ENCODE data around the gene COL4A6. TPM values are rescaled to one million over a fixed set of nuclear protein-coding genes. Genes with fewer than 3 reads are reported as not detected.

COL4A6 gene
- total and polyA plus RNA-seq, 2 donors (not counting 3 experiments of a cell fraction or from before 2014, with no cell fraction given): 0.49 to 0.62 TPM

DNA sequence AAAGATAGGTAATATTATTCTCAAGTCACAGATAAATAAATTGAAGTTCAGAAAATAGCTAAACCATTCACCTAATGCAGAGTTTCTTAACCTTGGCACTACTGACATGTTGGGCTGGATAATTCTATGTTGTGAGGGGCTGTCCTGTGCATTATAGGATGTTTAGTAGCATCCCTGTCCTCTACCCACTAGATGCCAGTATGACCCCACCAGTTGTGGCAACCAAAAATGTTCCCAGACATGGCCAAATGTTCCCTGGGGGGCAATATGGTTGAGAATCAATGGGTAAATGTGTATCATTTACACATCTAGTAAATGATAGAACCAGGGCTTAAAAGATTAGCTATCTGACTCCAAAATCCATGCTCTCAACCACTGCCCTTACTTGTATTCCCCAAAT, 140.9 kb downstream of the COL4A6 start:
- Histone ChIP-seq H3K79me2 (ENCODE audit: control insufficient read depth, insufficient read depth, low read length) (no peaks in the 10 kb centered on the region), H3K36me3 (ENCODE audit: control insufficient read depth in 2 of 2, extremely low read depth in 1 of 2, insufficient read depth in 2 of 2, low read length in 2 of 2) (no peaks in the 10 kb centered on the region), H3K4me3 (replicated peaks in 1 of 3; ENCODE audit: insufficient read depth in 1 of 3, low read depth in 1 of 3, low read length in 3 of 3) (no peak overlapping the region), H3K4me2 (ENCODE audit: insufficient read depth, low read length) (no peak overlapping the region), H3K9me3 (replicated peaks; ENCODE audit: control insufficient read depth, insufficient read depth, low read length) (no peaks in the 10 kb centered on the region), H3K27ac (ENCODE audit: insufficient read depth, low read depth, low read length) (no peak overlapping the region), H4K20me1 (replicated peaks; ENCODE audit: control insufficient read depth, extremely low read depth, insufficient read depth, low read length) (no peaks in the 10 kb centered on the region), H3K27me3 (ENCODE audit: control insufficient read depth in 2 of 2, insufficient read depth in 2 of 2, low read length in 2 of 2) (no peaks in the 10 kb centered on the region), H3K4me1 (ENCODE audit: control insufficient read depth, extremely low read depth, insufficient read depth, low read length) (no peaks in the 10 kb centered on the region), H3K9me1 (replicated peaks; ENCODE audit: control insufficient read depth, extremely low read depth, insufficient read depth, low read length) (no peaks in the 10 kb centered on the region), H2AFZ (ENCODE audit: low read depth, low read length) (no peak overlapping the region), H3K9ac (replicated peaks; ENCODE audit: extremely low read depth, insufficient read depth, low read length) (no peak overlapping the region)
- no peak for DNase-seq (ENCODE audit: low read depth, low spot score)
- dilution Hi-C loops (cut with MboI; ENCODE audit: extremely low pct_ligation_motif_present, low sequenced_read_pairs): no loop called here
- CTCF ChIA-PET: interaction anchor here (0.7 kb wide), 1 partner anchor 34 kb away, joined by 3 read pairs; no protein-coding TSS in a partner anchor
- no peak for TF ChIP-seq EZH2 (IDR thresholded peaks at IDR 0.05; ENCODE audit: borderline replicate concordance, low read depth, low read length, severe bottlenecking)
- TF ChIP-seq, protein P1, sequence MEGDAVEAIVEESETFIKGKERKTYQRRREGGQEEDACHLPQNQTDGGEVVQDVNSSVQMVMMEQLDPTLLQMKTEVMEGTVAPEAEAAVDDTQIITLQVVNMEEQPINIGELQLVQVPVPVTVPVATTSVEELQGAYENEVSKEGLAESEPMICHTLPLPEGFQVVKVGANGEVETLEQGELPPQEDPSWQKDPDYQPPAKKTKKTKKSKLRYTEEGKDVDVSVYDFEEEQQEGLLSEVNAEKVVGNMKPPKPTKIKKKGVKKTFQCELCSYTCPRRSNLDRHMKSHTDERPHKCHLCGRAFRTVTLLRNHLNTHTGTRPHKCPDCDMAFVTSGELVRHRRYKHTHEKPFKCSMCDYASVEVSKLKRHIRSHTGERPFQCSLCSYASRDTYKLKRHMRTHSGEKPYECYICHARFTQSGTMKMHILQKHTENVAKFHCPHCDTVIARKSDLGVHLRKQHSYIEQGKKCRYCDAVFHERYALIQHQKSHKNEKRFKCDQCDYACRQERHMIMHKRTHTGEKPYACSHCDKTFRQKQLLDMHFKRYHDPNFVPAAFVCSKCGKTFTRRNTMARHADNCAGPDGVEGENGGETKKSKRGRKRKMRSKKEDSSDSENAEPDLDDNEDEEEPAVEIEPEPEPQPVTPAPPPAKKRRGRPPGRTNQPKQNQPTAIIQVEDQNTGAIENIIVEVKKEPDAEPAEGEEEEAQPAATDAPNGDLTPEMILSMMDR (IDR thresholded peaks at IDR 0.05; ENCODE audit: extremely low read depth in 1 of 2, insufficient read depth in 1 of 2, low read depth in 1 of 2, low read length in 2 of 2): no peak
- no peak for TF ChIP-seq FOS (IDR thresholded peaks at IDR 0.05; ENCODE audit: borderline replicate concordance, insufficient read depth, low read length)
- no peak for TF ChIP-seq POLR2AphosphoS5 (IDR thresholded peaks at IDR 0.05; ENCODE audit: insufficient read depth, low read depth, low read length)
- no peak for TF ChIP-seq GATA2 (IDR thresholded peaks at IDR 0.05; ENCODE audit: insufficient read depth, insufficient read length, low read depth, low read length)
- POLR2A ChIA-PET: no interaction called here
- FAIRE-seq: no peak
- intact Hi-C loops (cut with micrococcal nuclease): no loop called here
- no TSS peak for BruUV-seq (replicated peaks)

- intact Hi-C loops (cut with micrococcal nuclease): no loop called here
- FAIRE-seq (no peak), DNase-seq (ENCODE audit: low read depth, low spot score) (no peak)
- Histone ChIP-seq H3K27ac (ENCODE audit: insufficient read depth, low read depth, low read length) (no peak overlapping the region), H3K9me1 (replicated peaks; ENCODE audit: control insufficient read depth, extremely low read depth, insufficient read depth, low read length) (no peaks in the 10 kb centered on the region), H3K4me2 (ENCODE audit: insufficient read depth, low read length) (no peak overlapping the region), H3K4me1 (ENCODE audit: control insufficient read depth, extremely low read depth, insufficient read depth, low read length) (no peaks in the 10 kb centered on the region), H3K4me3 (replicated peaks in 1 of 3; ENCODE audit: insufficient read depth in 1 of 3, low read depth in 1 of 3, low read length in 3 of 3) (no peak overlapping the region), H3K36me3 (ENCODE audit: control insufficient read depth in 2 of 2, extremely low read depth in 1 of 2, insufficient read depth in 2 of 2, low read length in 2 of 2) (no peaks in the 10 kb centered on the region), H3K79me2 (ENCODE audit: control insufficient read depth, insufficient read depth, low read length) (no peaks in the 10 kb centered on the region), H3K9me3 (replicated peaks; ENCODE audit: control insufficient read depth, insufficient read depth, low read length) (no peaks in the 10 kb centered on the region), H2AFZ (ENCODE audit: low read depth, low read length) (no peak overlapping the region), H3K27me3 (ENCODE audit: control insufficient read depth in 2 of 2, insufficient read depth in 2 of 2, low read length in 2 of 2) (no peaks in the 10 kb centered on the region), H3K9ac (replicated peaks; ENCODE audit: extremely low read depth, insufficient read depth, low read length) (no peak overlapping the region), H4K20me1 (replicated peaks; ENCODE audit: control insufficient read depth, extremely low read depth, insufficient read depth, low read length) (no peaks in the 10 kb centered on the region)
- dilution Hi-C loops (cut with MboI; ENCODE audit: extremely low pct_ligation_motif_present, low sequenced_read_pairs): no loop called here
- CTCF ChIA-PET: no interaction called here
- TF ChIP-seq GATA2 (IDR thresholded peaks at IDR 0.05; ENCODE audit: insufficient read depth, insufficient read length, low read depth, low read length) (no peak), FOS (IDR thresholded peaks at IDR 0.05; ENCODE audit: borderline replicate concordance, insufficient read depth, low read length) (no peak), POLR2A (IDR thresholded peaks at IDR 0.05; ENCODE audit: low read depth, low read length) (no peak), MYC (IDR thresholded peaks at IDR 0.05; ENCODE audit: low read depth, low read length) (no peak), POLR2AphosphoS5 (IDR thresholded peaks at IDR 0.05; ENCODE audit: insufficient read depth, low read depth, low read length) (no peak), EZH2 (IDR thresholded peaks at IDR 0.05; ENCODE audit: borderline replicate concordance, low read depth, low read length, severe bottlenecking) (no peak), JUN (IDR thresholded peaks at IDR 0.05; ENCODE audit: borderline replicate concordance, insufficient read depth, insufficient read length, low read depth) (no peak)
- TF ChIP-seq, protein P2, sequence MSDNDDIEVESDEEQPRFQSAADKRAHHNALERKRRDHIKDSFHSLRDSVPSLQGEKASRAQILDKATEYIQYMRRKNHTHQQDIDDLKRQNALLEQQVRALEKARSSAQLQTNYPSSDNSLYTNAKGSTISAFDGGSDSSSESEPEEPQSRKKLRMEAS (IDR thresholded peaks at IDR 0.05; ENCODE audit: insufficient read depth, insufficient read length): no peak
- TF ChIP-seq, protein P1 (IDR thresholded peaks at IDR 0.05; ENCODE audit: extremely low read depth in 1 of 2, insufficient read depth in 1 of 2, low read depth in 1 of 2, low read length in 2 of 2): no peak
- POLR2A ChIA-PET: no interaction called here
- no TSS peak for BruUV-seq (replicated peaks)
Observed at GRCh38 chrX:108292053-108292452, 146.2 kb downstream of the COL4A6 start.

All from endothelial cell of umbilical vein (primary cell).